ENCODE data around the gene TGM5. TPM values are rescaled to one million over a fixed set of nuclear protein-coding genes. Genes with fewer than 3 reads are reported as not detected.
"Not testable (repeated sequence)": the region's sequence is repeated elsewhere in the genome, so short reads cannot be mapped to it uniquely, and the experiment has no call there.

TGM5 gene
- total and polyA plus RNA-seq, 11 donors, result 1.2 TPM; not detected in 10

DNA sequence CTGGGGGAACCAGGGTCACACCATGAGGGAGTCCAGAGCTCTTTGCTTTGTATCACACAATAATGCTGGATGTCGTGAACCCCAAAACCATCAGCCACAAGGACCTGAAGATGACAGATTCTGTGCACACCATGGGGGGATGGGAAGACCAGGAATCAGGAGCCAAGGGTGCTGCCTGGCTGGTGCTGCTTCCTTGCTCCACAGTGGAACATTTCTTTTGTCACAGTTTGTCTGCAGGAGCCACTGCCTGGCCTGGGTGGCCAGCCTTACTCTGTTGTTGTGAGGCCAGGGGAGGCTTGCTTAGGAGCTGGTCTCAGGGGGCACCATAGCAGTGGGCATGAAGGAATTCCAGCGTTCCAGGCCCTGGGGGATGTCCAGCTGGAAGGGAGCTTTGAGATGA lies 6.5 kb upstream of the TGM5 start:
- Histone ChIP-seq H3K36me3 (no peaks in the 10 kb centered on the region), H3K9me3 (peaks cover 0 to 11% (median 0%) of the 10 kb centered on the region in 12 donors), H3K27ac (peak overlapping the region in 1 of 12 donors; percentile 58), H3K4me1 (peaks cover 0 to 6% (median 0%) of the 10 kb centered on the region in 12 donors), H3K4me3 (no peak overlapping the region), H3K27me3 (peaks cover 0 to 5% (median 0%) of the 10 kb centered on the region in 9 donors)
- 75 to 93% (median 88%) methylated on average over 2 of the region's 2 CpGs for WGBS, 4 donors
- intact Hi-C loops (cut with DNase I), result no loop called here
- no peak for ATAC-seq
- TF ChIP-seq CTCF (IDR thresholded peaks at IDR 0.05) (no peak), POLR2A (IDR thresholded peaks at IDR 0.05) (no peak)
- DNase-seq, result no peak

- 86 to 95% (median 89%) methylated on average over 1 of the region's 1 CpG for WGBS, 4 donors
These were observed 5.2 kb upstream of the TGM5 start for GRCh38 chr15:43271908-43272307.

DNA sequence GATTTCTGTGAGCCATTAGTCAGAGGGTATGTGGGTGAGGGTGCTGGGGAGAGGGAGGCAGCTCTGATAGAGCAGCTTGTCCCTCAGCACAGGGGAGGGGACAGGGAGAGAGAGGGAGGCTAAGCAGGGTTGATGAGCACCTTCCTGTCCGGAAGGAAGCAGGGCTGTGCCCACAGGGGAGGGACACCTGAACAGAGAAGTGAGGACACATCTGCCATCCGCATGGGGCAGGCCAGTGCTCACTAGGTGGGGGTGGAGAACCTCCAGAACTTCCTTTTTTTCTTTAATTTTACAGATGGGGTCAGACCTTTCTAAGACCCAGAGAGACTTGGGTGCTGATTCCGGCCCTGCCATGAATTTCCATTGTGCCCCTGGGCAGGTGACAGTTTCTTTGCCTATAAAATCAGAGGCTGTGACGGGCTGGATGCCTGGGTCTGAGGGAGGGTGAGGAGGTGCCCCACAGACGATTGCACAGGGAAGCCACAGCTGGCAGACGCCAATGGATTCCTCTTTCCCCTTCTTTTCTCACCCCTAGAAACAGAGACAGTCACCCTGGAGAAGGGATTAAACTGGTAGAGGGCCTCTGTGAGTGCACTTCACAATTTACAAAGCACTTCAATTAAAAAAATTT lies 4.1 kb upstream of the TGM5 start:
- H3K36me3 ChIP-seq, result no peaks in the 10 kb centered on the region
- ATAC-seq (peak in 1 of 4 donors; percentile 20), DNase-seq (no peak)
- WGBS, 4 donors, result 54 to 65% (median 60%) methylated on average over 6 of the region's 6 CpGs
- H3K9me3 ChIP-seq, result peaks cover 0 to 11% (median 0%) of the 10 kb centered on the region in 12 donors
- no peak for TF ChIP-seq POLR2A (IDR thresholded peaks at IDR 0.05)
- TF ChIP-seq CTCF (IDR thresholded peaks at IDR 0.05), result no peak
- intact Hi-C loops (cut with DNase I), result no loop called here
- no peak overlapping the region for H3K27ac ChIP-seq
- H3K4me1 ChIP-seq, result peaks cover 0 to 6% (median 0%) of the 10 kb centered on the region in 12 donors
- no peak overlapping the region for H3K4me3 ChIP-seq
- peaks cover 0 to 5% (median 0%) of the 10 kb centered on the region in 9 donors for H3K27me3 ChIP-seq

More at GRCh38 chr15:43271908-43272307, 5.2 kb upstream of the TGM5 start:
- H3K4me3 ChIP-seq; intact Hi-C loops (cut with DNase I); H3K27ac ChIP-seq; H3K36me3 ChIP-seq; H3K4me1 ChIP-seq; H3K27me3 ChIP-seq; ATAC-seq; DNase-seq: not testable (repeated sequence)
- peaks cover 0 to 11% (median 0%) of the 10 kb centered on the region in 12 donors for H3K9me3 ChIP-seq

- Histone ChIP-seq H3K27ac (no peak overlapping the region), H3K4me1 (peaks cover 0 to 6% (median 0%) of the 10 kb centered on the region in 12 donors), H3K9me3 (peaks cover 0 to 11% (median 0%) of the 10 kb centered on the region in 12 donors), H3K27me3 (peaks cover 0 to 5% (median 0%) of the 10 kb centered on the region in 9 donors), H3K36me3 (no peaks in the 10 kb centered on the region), H3K4me3 (no peak overlapping the region)
- ATAC-seq (no peak), DNase-seq (no peak)
- intact Hi-C loops (cut with DNase I), result no loop called here
- TF ChIP-seq CTCF (IDR thresholded peaks at IDR 0.05), result no peak
- TF ChIP-seq POLR2A (IDR thresholded peaks at IDR 0.05), result no peak
- 73 to 89% (median 81%) methylated on average over 5 of the region's 5 CpGs for WGBS, 4 donors
These were observed 3.5 kb upstream of the TGM5 start for GRCh38 chr15:43270113-43270665.

Data from heart left ventricle (tissue), 16 donors.